Thyroid gland (tissue), 4 donors: ENCODE measurements around the gene BBS9. TPM values are rescaled to one million over a fixed set of nuclear protein-coding genes. Genes with fewer than 3 reads are reported as not detected.

Experiments used
- DNase-seq, 2 donors: peaks; one replicate each; pipeline ENCODE4 v3.0.0-alpha.2; 2019
- H3K27ac ChIP-seq, 3 donors: fragments of 200-600 bp; sonication (generic); 1 replicate in 2 of 3; 2 replicates in 1 of 3; pipeline ENCODE4 v1.5.1; 2016 to 2019; ENCODE audit warnings: mild to moderate bottlenecking in 1 of 3, moderate library complexity in 1 of 3
- H3K27me3 ChIP-seq: fragments of 200-600 bp; sonication (generic); one replicate; pipeline ENCODE4 v1.5.1; 2019
- H3K36me3 ChIP-seq, 2 donors: fragments of 200-600 bp; sonication (generic); one replicate each; pipeline ENCODE4 v1.5.1; 2016 to 2019
- H3K4me1 ChIP-seq, 2 donors: fragments of 200-600 bp; sonication (generic); one replicate each; pipeline ENCODE4 v1.5.1; 2017 to 2019
- H3K4me3 ChIP-seq, 3 donors: fragments of 200-600 bp; sonication (generic); replicated peaks in 1 of 3; 1 replicate in 2 of 3; 2 replicates in 1 of 3; pipeline ENCODE4 v1.5.1; 2016; ENCODE audit warnings: mild to moderate bottlenecking in 1 of 3
- H3K9me3 ChIP-seq: fragments of 200-600 bp; sonication (generic); one replicate; pipeline ENCODE4 v1.5.1; 2017
- CTCF ChIP-seq, 6 experiments: fragments of 200-600 bp in 3 of 6; fragments of 450-650 bp in 3 of 6; sonication (generic) in 3 of 6; IDR thresholded peaks; one replicate each; pipeline ENCODE4 v1.5.1; 2016 to 2019; ENCODE audit warnings: antibody characterized with exemption in 6 of 6, mild to moderate bottlenecking in 2 of 6, inconsistent platforms in 1 of 6, moderate library complexity in 1 of 6
- POLR2A ChIP-seq, 2 donors: fragments of 450-650 bp; IDR thresholded peaks; one replicate each; pipeline ENCODE4 v1.6.1; 2017; ENCODE audit warnings: antibody characterized with exemption in 2 of 2, mild to moderate bottlenecking in 2 of 2, moderate library complexity in 1 of 2
- WGBS, 2 donors: methylation state at CpG; one replicate each; pipeline ENCODE4 v1.1.5; 2017; 5-methylcytosine and 5-hydroxymethylcytosine counted together
- intact Hi-C: fragments of 100-400 bp; cut with DNase I; formaldehyde crosslinking; loops from one replicate; pipeline ENCODE4 v1.15.1; 2023
- total RNA-seq, 4 donors: library from RNA; depleted of rRNA; stranded (reverse); fragments of >200 nt; gene quantifications; one replicate each; pipeline ENCODE4 v1.2.3, GENCODE V29; 2016

The BBS9 gene
- total RNA-seq, 4 donors from 2014 or later = 59.2 to 84.8 (median 73.1) TPM

- TF ChIP-seq POLR2A (IDR thresholded peaks at IDR 0.05) (no peak), CTCF (IDR thresholded peaks at IDR 0.05) (peak in 4 of 6 experiments; percentile 7 to 48 (median 20))
- Histone ChIP-seq H3K27ac (no peak overlapping the region), H3K36me3 (no peaks in the 10 kb centered on the region), H3K27me3 (no peaks in the 10 kb centered on the region), H3K4me1 (no peaks in the 10 kb centered on the region), H3K4me3 (no peak overlapping the region), H3K9me3 (no peaks in the 10 kb centered on the region)
- 39 to 56% methylated on average over 1 of the region's 1 CpG for WGBS, 2 donors
- DNase-seq = peak in 1 of 2 donors; percentile 5
- intact Hi-C loops = no loop called here
These were observed 330.0 kb downstream of the BBS9 start for GRCh38 chr7:33459340-33459751.

- Histone ChIP-seq H3K27me3 (no peaks in the 10 kb centered on the region), H3K4me3 (no peak overlapping the region), H3K4me1 (no peaks in the 10 kb centered on the region), H3K27ac (no peak overlapping the region), H3K36me3 (no peaks in the 10 kb centered on the region), H3K9me3 (no peaks in the 10 kb centered on the region)
- DNase-seq = no peak
- 96 to 98% methylated on average over 2 of the region's 2 CpGs for WGBS, 2 donors
- TF ChIP-seq POLR2A (IDR thresholded peaks at IDR 0.05) (no peak), CTCF (IDR thresholded peaks at IDR 0.05) (no peak)
- intact Hi-C loops = no loop called here
These were observed 333.8 kb downstream of the BBS9 start for GRCh38 chr7:33463131-33463530.

- Histone ChIP-seq H3K36me3 (no peaks in the 10 kb centered on the region), H3K27ac (no peak overlapping the region), H3K4me1 (peaks cover 0 to 5% of the 10 kb centered on the region in 2 donors), H3K4me3 (no peak overlapping the region), H3K27me3 (no peaks in the 10 kb centered on the region), H3K9me3 (no peaks in the 10 kb centered on the region)
- no peak for TF ChIP-seq CTCF (IDR thresholded peaks at IDR 0.05)
- TF ChIP-seq POLR2A (IDR thresholded peaks at IDR 0.05) = no peak
- no peak for DNase-seq
- WGBS, 2 donors = 78 to 97% methylated on average over 4 of the region's 4 CpGs
- intact Hi-C loops = no loop called here
These were observed 336.8 kb downstream of the BBS9 start for GRCh38 chr7:33466203-33466602.

- DNase-seq = no peak
- Histone ChIP-seq H3K27ac (no peak overlapping the region), H3K36me3 (no peaks in the 10 kb centered on the region), H3K4me3 (no peak overlapping the region), H3K4me1 (peaks cover 0 to 5% of the 10 kb centered on the region in 2 donors), H3K9me3 (no peaks in the 10 kb centered on the region), H3K27me3 (no peaks in the 10 kb centered on the region)
- WGBS, 2 donors = 90 to 98% methylated on average over 3 of the region's 3 CpGs
- intact Hi-C loops = no loop called here
- TF ChIP-seq POLR2A (IDR thresholded peaks at IDR 0.05) (no peak), CTCF (IDR thresholded peaks at IDR 0.05) (no peak)
These were observed 342.4 kb downstream of the BBS9 start for GRCh38 chr7:33471636-33472242.

- DNase-seq = no peak
- no peaks in the 10 kb centered on the region for H3K27me3 ChIP-seq
- H3K36me3 ChIP-seq = no peaks in the 10 kb centered on the region
- no peak overlapping the region for H3K4me3 ChIP-seq
- H3K9me3 ChIP-seq = no peaks in the 10 kb centered on the region
- no peak overlapping the region for H3K27ac ChIP-seq
- intact Hi-C loops = no loop called here
- peaks cover 0 to 5% of the 10 kb centered on the region in 2 donors for H3K4me1 ChIP-seq
- TF ChIP-seq POLR2A (IDR thresholded peaks at IDR 0.05) (no peak), CTCF (IDR thresholded peaks at IDR 0.05) (no peak)
- 89 to 91% methylated on average over 4 of the region's 4 CpGs for WGBS, 2 donors
These were observed 343.1 kb downstream of the BBS9 start for GRCh38 chr7:33472348-33473025.
